H1 (cell line): Measurements from ENCODE around the gene HERC3.

ENCODE experiments used
- CBX8 ChIP-seq: fragments of 300-800, 300-1000 bp; sonication (generic); IDR thresholded peaks from 2 replicates; pipeline ENCODE4 v1.7.1; 2016; ENCODE audit warnings: low read depth, low read length, borderline replicate concordance
- CHD2 ChIP-seq: IDR thresholded peaks from 2 replicates; pipeline ENCODE4 v1.6.1; 2012; ENCODE audit warnings: low read length, improper control_type of control experiment
- CTCF ChIP-seq, 3 experiments: IDR thresholded peaks; 1 replicate in 2 of 3; 2 replicates in 1 of 3; pipeline versions ENCODE4 v1.5.1 to v1.6.1; 2011; ENCODE audit warnings: low read length in 3 of 3, mild to moderate bottlenecking in 3 of 3, inconsistent platforms in 2 of 3, low read depth in 1 of 3, moderate library complexity in 1 of 3; ENCODE audit not compliant: insufficient read depth in 1 of 3; ENCODE audit errors: control extremely low read depth in 1 of 3
- RAD21 ChIP-seq, 2 experiments: IDR thresholded peaks in 1 of 2; conservative IDR thresholded peaks in 1 of 2; 2 replicates each; pipeline ENCODE4 v1.6.1; 2011; ENCODE audit warnings: low read depth in 2 of 2, low read length in 2 of 2, improper control_type of control experiment in 1 of 2, inconsistent platforms in 1 of 2, mild to moderate bottlenecking in 1 of 2, moderate library complexity in 1 of 2
- SP4 ChIP-seq: IDR thresholded peaks from 2 replicates; pipeline ENCODE4 v1.6.1; 2012; ENCODE audit warnings: low read length, inconsistent platforms
- SUZ12 ChIP-seq: fragments of 200-600 bp; sonication (generic); IDR thresholded peaks from 2 replicates; pipeline ENCODE4 v1.6.1; 2012; ENCODE audit warnings: mild to moderate bottlenecking, inconsistent platforms, low read length, moderate library complexity, mixed read lengths

- TF ChIP-seq CTCF (IDR thresholded peaks at IDR 0.05; ENCODE audit: control extremely low read depth in 1 of 3, insufficient read depth in 1 of 3, low read depth in 1 of 3, low read length in 3 of 3) (no peak), SUZ12 (no peak), CHD2 (no peak), RAD21 (IDR thresholded peaks at IDR 0.05 in 1 of 2, conservative IDR thresholded peaks at IDR 0.05 in 1 of 2; ENCODE audit: low read depth in 2 of 2, low read length in 2 of 2) (no peak), SP4 (no peak), CBX8 (no peak)
These were observed 88.9 kb downstream of the HERC3 start for GRCh38 chr4:88681209-88681608.
